GM21447 (cell line): ENCODE data around the gene MTCL1.

Experiments used
- ATAC-seq: cut with Tn5 transposase; IDR thresholded peaks from one replicate; pipeline ENCODE4 v1.9.1; 2021; ENCODE audit not compliant: unreplicated experiment

Gene MTCL1

GRCh38 chr18:8826971-8827370 is 121.6 kb downstream of the MTCL1 start:
- no peak for ATAC-seq

GRCh38 chr18:8828300-8828699 is 122.9 kb downstream of the MTCL1 start:
- ATAC-seq = no peak

GRCh38 chr18:8828798-8829197 is 123.4 kb downstream of the MTCL1 start:
- ATAC-seq = no peak

GRCh38 chr18:8830067-8831060 is 125.0 kb downstream of the MTCL1 start:
- ATAC-seq = no peak

- no peak for ATAC-seq
Measured at GRCh38 chr18:8831112-8831511, 125.8 kb downstream of the MTCL1 start.

- no peak for ATAC-seq
Measured at GRCh38 chr18:8831531-8831930, 126.2 kb downstream of the MTCL1 start.

GRCh38 chr18:8833480-8833879 is 128.1 kb downstream of the MTCL1 start:
- no peak for ATAC-seq

- no peak for ATAC-seq
Measured at GRCh38 chr18:8834881-8835280, 129.5 kb downstream of the MTCL1 start.

- ATAC-seq = no peak
Measured at GRCh38 chr18:8835521-8835953, 130.2 kb downstream of the MTCL1 start.

GRCh38 chr18:8839281-8839680 is 133.9 kb downstream of the MTCL1 start:
- ATAC-seq = no peak

GRCh38 chr18:8841781-8842485 is 136.6 kb downstream of the MTCL1 start:
- no peak for ATAC-seq

- ATAC-seq = no peak
Measured at GRCh38 chr18:8842506-8842905, 137.2 kb downstream of the MTCL1 start.

- no peak for ATAC-seq
Measured at GRCh38 chr18:8843005-8843404, 137.6 kb downstream of the MTCL1 start.

- ATAC-seq = no peak
Measured at GRCh38 chr18:8844721-8845148, 139.4 kb downstream of the MTCL1 start.

GRCh38 chr18:8845506-8845905 is 140.2 kb downstream of the MTCL1 start:
- no peak for ATAC-seq

GRCh38 chr18:8847066-8847755 is 141.9 kb downstream of the MTCL1 start:
- ATAC-seq = no peak

- no peak for ATAC-seq
Measured at GRCh38 chr18:8847900-8848299, 142.5 kb downstream of the MTCL1 start.

- no peak for ATAC-seq
Measured at GRCh38 chr18:8848541-8848940, 143.2 kb downstream of the MTCL1 start.

GRCh38 chr18:8849696-8850095 is 144.3 kb downstream of the MTCL1 start:
- ATAC-seq = no peak

- ATAC-seq = no peak
Measured at GRCh38 chr18:8851659-8852058, 146.3 kb downstream of the MTCL1 start.

- ATAC-seq = no peak
Measured at GRCh38 chr18:8854550-8854949, 149.2 kb downstream of the MTCL1 start.
